CD4-positive, alpha-beta T cell (primary cell): ENCODE results near the gene DOCK4. TPM values are rescaled to one million over a fixed set of nuclear protein-coding genes. Genes with fewer than 3 reads are reported as not detected.

ENCODE experiments used
- ATAC-seq: fragments of 200-7000 bp; cut with Tn5 transposase; one replicate; pipeline ENCODE4 v1.10.0; 2022; ENCODE audit warnings: mild to moderate bottlenecking; ENCODE audit not compliant: poor library complexity
- CTCF ChIA-PET: fragments of 350-600 bp; sonication (Branson Sonifier 250); formaldehyde crosslinking; loops from one replicate; lab custom pipeline; 2021; ENCODE audit warnings: antibody characterized with exemption, inconsistent platforms; lab: Charles Lee
- POLR2A ChIA-PET: fragments of 350-600 bp; sonication (Branson Sonifier 250); formaldehyde crosslinking; loops from one replicate; lab custom pipeline; 2021; ENCODE audit warnings: antibody characterized with exemption, inconsistent platforms; lab: Charles Lee
- DNase-seq, 14 experiments: peaks; one replicate each; pipeline ENCODE4 v3.0.0-alpha.2; 2013 to 2020; ENCODE audit warnings: mixed read lengths in 2 of 14
- H3K27ac ChIP-seq, 2 donors: one replicate each; pipeline versions ENCODE4 v1.5.1 to v1.7.0; 2013; ENCODE audit warnings: low read length in 2 of 2, low read depth in 1 of 2, mild to moderate bottlenecking in 1 of 2
- H3K27me3 ChIP-seq, 2 experiments: 1 replicate in 1 of 2; 2 replicates in 1 of 2; pipeline versions ENCODE4 v1.6.1 to v1.7.0; 2013; ENCODE audit warnings: low read length in 2 of 2, control low read depth in 1 of 2, mild to moderate bottlenecking in 1 of 2, moderate library complexity in 1 of 2; ENCODE audit not compliant: insufficient read depth in 2 of 2, control insufficient read depth in 1 of 2
- H3K36me3 ChIP-seq: one replicate; pipeline ENCODE4 v1.6.1; 2013; ENCODE audit warnings: low read length, control low read depth; ENCODE audit not compliant: insufficient read depth
- H3K4me1 ChIP-seq: one replicate; pipeline ENCODE4 v1.6.1; 2013; ENCODE audit warnings: low read length, control low read depth; ENCODE audit not compliant: insufficient read depth
- H3K4me3 ChIP-seq: one replicate; pipeline ENCODE4 v1.5.1; 2013; ENCODE audit warnings: mild to moderate bottlenecking, low read length, moderate library complexity
- H3K9me3 ChIP-seq, 2 experiments: 1 replicate in 1 of 2; 2 replicates in 1 of 2; pipeline versions ENCODE4 v1.6.1 to v1.7.0; 2013; ENCODE audit warnings: low read length in 2 of 2, mild to moderate bottlenecking in 2 of 2, control low read depth in 1 of 2, moderate library complexity in 1 of 2; ENCODE audit not compliant: control insufficient read depth in 1 of 2, insufficient read depth in 1 of 2
- H3K27ac Mint-ChIP-seq: one replicate; pipeline ENCODE4 v1.8.0; 2020; ENCODE audit warnings: mixed read lengths
- H3K27me3 Mint-ChIP-seq: one replicate; pipeline ENCODE4 v1.8.0; 2021; ENCODE audit warnings: mixed read lengths
- H3K36me3 Mint-ChIP-seq: one replicate; pipeline ENCODE4 v1.8.0; 2021; ENCODE audit warnings: low read depth, mixed read lengths
- H3K4me1 Mint-ChIP-seq: one replicate; pipeline ENCODE4 v1.8.0; 2021; ENCODE audit warnings: low read depth, mixed read lengths
- H3K4me3 Mint-ChIP-seq: one replicate; pipeline ENCODE4 v1.8.0; 2020; ENCODE audit warnings: mild to moderate bottlenecking, mixed read lengths
- H3K9me3 Mint-ChIP-seq: one replicate; pipeline ENCODE4 v1.8.0; 2020; ENCODE audit warnings: mixed read lengths
- intact Hi-C, 2 experiments: fragments of 100-400 bp; cut with DNase I in 1 of 2; cut with micrococcal nuclease in 1 of 2; formaldehyde crosslinking; loops; one replicate each; pipeline versions ENCODE4 v1.15.1 to v1.9.0; 2023 to 2025; cut with DNase I, micrococcal nuclease
- total RNA-seq, 174 experiments: library from RNA in 2 of 174; stranded (reverse) in 2 of 174; gene quantifications; one replicate each; pipeline ENCODE4 v1.2.3 and lab custom pipeline; 2021 to 2026
- TF ChIP-seq, protein P1 (sequence below): fragments of 200-600 bp; IDR thresholded peaks from one replicate; pipeline ENCODE4 v1.8.0; 2022; ENCODE audit warnings: antibody characterized with exemption, mild to moderate bottlenecking

DOCK4 gene
- total RNA-seq, 2 experiments from 2014 or later: 0.31 to 0.38 TPM

DNA sequence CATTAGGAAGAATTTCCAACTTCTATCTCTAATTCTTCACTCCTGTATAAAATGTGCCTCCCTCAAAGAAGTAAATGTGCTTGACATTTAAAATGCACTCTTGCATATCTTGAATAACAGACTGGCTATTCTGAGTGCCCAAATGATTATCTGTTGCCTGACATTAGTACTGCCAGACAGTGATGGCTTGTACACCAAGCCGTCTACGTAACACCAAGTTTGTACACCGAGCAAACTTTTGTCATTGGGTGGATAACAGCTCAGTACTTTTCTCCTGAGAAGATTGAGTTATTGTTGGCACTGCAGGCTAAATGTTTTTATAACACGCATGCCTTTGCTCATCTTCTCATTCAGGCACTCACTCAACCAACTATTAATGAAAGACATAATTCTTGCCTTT lies 137.2 kb downstream of the DOCK4 start:
- DNase-seq: no peak
- no peak for ATAC-seq
- Histone ChIP-seq H3K36me3 (no peaks in the 10 kb centered on the region), H3K4me3 (no peak overlapping the region), H3K9me3 (no peaks in the 10 kb centered on the region), H3K27me3 (no peaks in the 10 kb centered on the region), H3K27ac (no peak overlapping the region), H3K4me1 (no peaks in the 10 kb centered on the region)
- no peak overlapping the region for H3K27ac Mint-ChIP-seq
- ChIA-PET CTCF (no interaction called here), POLR2A (no interaction called here)
- H3K4me3 Mint-ChIP-seq: no peak overlapping the region
- intact Hi-C loops: no loop called here
- H3K9me3 Mint-ChIP-seq: no peaks in the 10 kb centered on the region
- H3K27me3 Mint-ChIP-seq: peaks cover 14% of the 10 kb centered on the region
- TF ChIP-seq, protein P1, sequence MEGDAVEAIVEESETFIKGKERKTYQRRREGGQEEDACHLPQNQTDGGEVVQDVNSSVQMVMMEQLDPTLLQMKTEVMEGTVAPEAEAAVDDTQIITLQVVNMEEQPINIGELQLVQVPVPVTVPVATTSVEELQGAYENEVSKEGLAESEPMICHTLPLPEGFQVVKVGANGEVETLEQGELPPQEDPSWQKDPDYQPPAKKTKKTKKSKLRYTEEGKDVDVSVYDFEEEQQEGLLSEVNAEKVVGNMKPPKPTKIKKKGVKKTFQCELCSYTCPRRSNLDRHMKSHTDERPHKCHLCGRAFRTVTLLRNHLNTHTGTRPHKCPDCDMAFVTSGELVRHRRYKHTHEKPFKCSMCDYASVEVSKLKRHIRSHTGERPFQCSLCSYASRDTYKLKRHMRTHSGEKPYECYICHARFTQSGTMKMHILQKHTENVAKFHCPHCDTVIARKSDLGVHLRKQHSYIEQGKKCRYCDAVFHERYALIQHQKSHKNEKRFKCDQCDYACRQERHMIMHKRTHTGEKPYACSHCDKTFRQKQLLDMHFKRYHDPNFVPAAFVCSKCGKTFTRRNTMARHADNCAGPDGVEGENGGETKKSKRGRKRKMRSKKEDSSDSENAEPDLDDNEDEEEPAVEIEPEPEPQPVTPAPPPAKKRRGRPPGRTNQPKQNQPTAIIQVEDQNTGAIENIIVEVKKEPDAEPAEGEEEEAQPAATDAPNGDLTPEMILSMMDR: no peak
- H3K36me3 Mint-ChIP-seq: no peaks in the 10 kb centered on the region
- H3K4me1 Mint-ChIP-seq: no peaks in the 10 kb centered on the region

DNA sequence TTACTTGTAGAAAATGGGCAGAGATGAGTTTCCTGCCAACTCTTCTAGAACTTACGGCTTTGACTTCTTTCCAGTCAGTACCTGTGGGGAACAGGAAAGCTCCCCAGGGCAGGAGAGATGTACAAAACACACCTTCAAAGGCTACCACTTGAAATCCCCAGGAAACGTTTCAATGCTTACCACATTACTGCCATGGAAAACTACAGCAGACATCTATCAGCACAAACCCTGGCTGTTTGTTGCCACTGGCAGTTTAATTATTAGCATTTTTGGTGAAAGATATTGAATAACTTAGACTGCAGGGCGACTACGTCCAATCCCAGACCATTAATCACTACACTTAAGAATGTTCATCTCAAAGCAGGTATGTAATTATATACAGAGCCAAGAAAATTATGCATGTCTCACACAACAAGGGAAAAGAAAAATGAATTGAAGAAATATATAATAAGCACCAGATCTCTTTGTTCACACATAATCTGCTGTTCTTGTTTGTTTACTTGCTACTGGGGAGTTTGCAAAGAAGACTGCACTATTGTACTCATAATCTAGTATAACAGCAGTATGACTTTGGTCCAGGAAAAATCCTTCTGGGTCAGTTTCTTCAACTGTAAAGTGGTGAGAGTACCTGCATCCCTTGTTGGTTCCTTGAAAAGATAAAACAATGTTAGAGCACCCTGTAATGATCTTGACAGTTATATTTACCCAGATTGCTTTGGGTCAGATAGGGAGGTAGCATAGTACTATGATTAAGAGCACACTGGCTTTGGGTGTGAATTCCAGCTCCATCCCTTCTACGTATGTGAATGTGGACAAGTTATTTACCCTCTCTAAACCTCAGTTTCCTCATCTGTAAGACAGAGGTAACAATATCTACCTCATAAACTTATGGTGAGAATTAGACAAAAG lies 138.3 kb downstream of the DOCK4 start:
- Mint-ChIP-seq H3K4me3 (no peak overlapping the region), H3K36me3 (no peaks in the 10 kb centered on the region), H3K4me1 (no peaks in the 10 kb centered on the region), H3K27me3 (peaks cover 14% of the 10 kb centered on the region), H3K27ac (no peak overlapping the region), H3K9me3 (no peaks in the 10 kb centered on the region)
- ChIA-PET CTCF (no interaction called here), POLR2A (no interaction called here)
- Histone ChIP-seq H3K4me3 (no peak overlapping the region), H3K9me3 (no peaks in the 10 kb centered on the region), H3K4me1 (no peaks in the 10 kb centered on the region), H3K36me3 (no peaks in the 10 kb centered on the region), H3K27me3 (no peaks in the 10 kb centered on the region), H3K27ac (no peak overlapping the region)
- ATAC-seq (no peak), DNase-seq (no peak)
- intact Hi-C loops: no loop called here
- TF ChIP-seq, protein P1: no peak

DNA sequence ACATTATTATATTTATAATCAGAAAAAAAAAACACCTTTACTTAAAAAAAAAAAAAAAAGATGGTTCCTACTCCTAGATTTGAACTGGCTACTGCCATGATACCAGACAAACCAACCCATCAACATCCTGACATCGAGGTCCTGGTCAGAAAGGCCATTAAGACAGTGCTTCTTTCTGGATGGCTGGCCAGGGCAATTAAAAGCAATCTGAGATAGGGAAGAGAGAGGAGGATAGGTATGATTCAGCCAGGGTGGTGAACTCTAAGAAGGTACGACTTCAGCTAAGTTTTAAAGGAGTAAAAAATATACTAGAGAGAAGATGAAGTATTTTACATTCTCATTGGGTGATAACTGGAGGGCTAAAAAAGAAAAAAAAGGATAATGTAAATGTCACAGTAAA lies 139.0 kb downstream of the DOCK4 start:
- H3K4me3 Mint-ChIP-seq: no peak overlapping the region
- H3K36me3 Mint-ChIP-seq: no peaks in the 10 kb centered on the region
- H3K27ac Mint-ChIP-seq: no peak overlapping the region
- Histone ChIP-seq H3K4me3 (no peak overlapping the region), H3K36me3 (no peaks in the 10 kb centered on the region), H3K4me1 (no peaks in the 10 kb centered on the region), H3K9me3 (no peaks in the 10 kb centered on the region), H3K27ac (no peak overlapping the region), H3K27me3 (no peaks in the 10 kb centered on the region)
- H3K9me3 Mint-ChIP-seq: no peaks in the 10 kb centered on the region
- POLR2A ChIA-PET: no interaction called here
- TF ChIP-seq, protein P1: no peak
- CTCF ChIA-PET: no interaction called here
- peaks cover 14% of the 10 kb centered on the region for H3K27me3 Mint-ChIP-seq
- DNase-seq (no peak), ATAC-seq (no peak)
- H3K4me1 Mint-ChIP-seq: no peaks in the 10 kb centered on the region
- intact Hi-C loops: no loop called here
